Prostate gland (tissue), 2 donors: ENCODE results near the gene SLC15A2. TPM values are rescaled to one million over a fixed set of nuclear protein-coding genes. Genes with fewer than 3 reads are reported as not detected.

ENCODE experiments used
- DNase-seq: peaks from one replicate; pipeline ENCODE4 v3.0.0-alpha.2; 2019; ENCODE audit warnings: low spot score
- H3K27ac ChIP-seq, 2 donors: fragments of 200-600 bp; sonication (generic); 2 replicates each; pipeline ENCODE4 v1.5.1; 2017 to 2019
- H3K27me3 ChIP-seq: fragments of 200-600 bp; sonication (generic); replicated peaks from 2 replicates; pipeline ENCODE4 v1.5.1; 2019; ENCODE audit not compliant: insufficient read depth
- H3K36me3 ChIP-seq, 2 donors: fragments of 200-600 bp; sonication (generic); 1 replicate in 1 of 2; 2 replicates in 1 of 2; pipeline versions ENCODE4 v1.5.1 to v1.8.1; 2017 to 2019
- H3K4me1 ChIP-seq: fragments of 200-600 bp; sonication (generic); replicated peaks from 2 replicates; pipeline ENCODE4 v1.5.1; 2019
- H3K4me3 ChIP-seq, 2 donors: fragments of 200-600 bp; sonication (generic); 2 replicates each; pipeline ENCODE4 v1.5.1; 2017 to 2019
- H3K9me3 ChIP-seq: fragments of 200-600 bp; sonication (generic); 2 replicates; pipeline ENCODE4 v1.5.1; 2017
- POLR2A ChIP-seq: fragments of 450-650 bp; IDR thresholded peaks from one replicate; pipeline ENCODE4 v1.6.1; 2016; ENCODE audit warnings: antibody characterized with exemption, mild to moderate bottlenecking
- POLR2AphosphoS5 ChIP-seq: sonication (generic); formaldehyde crosslinking; IDR thresholded peaks from one replicate; pipeline ENCODE4 v1.6.1; 2017; ENCODE audit warnings: antibody characterized with exemption
- WGBS: methylation state at CpG from one replicate; pipeline ENCODE4 v1.1.5; 2018; 5-methylcytosine and 5-hydroxymethylcytosine counted together
- intact Hi-C: fragments of 100-400 bp; cut with DNase I; formaldehyde crosslinking; loops from one replicate; pipeline ENCODE4 v1.14.2; 2022
- total RNA-seq, 2 donors: library from RNA; depleted of rRNA; stranded (reverse); fragments of >200 nt; gene quantifications; one replicate each; pipeline ENCODE4 v1.1.0, GENCODE V29; 2016
- TF ChIP-seq, protein P1 (sequence below), 4 experiments: fragments of 200-600 bp in 2 of 4; fragments of 450-650 bp in 2 of 4; sonication (generic) in 2 of 4; IDR thresholded peaks; 1 replicate in 3 of 4; 2 replicates in 1 of 4; pipeline ENCODE4 v1.5.1; 2016 to 2019; ENCODE audit warnings: antibody characterized with exemption in 4 of 4, mild to moderate bottlenecking in 2 of 4, moderate library complexity in 2 of 4

SLC15A2 gene
- total RNA-seq, 2 donors from 2014 or later, result 44.1 to 51.1 TPM

DNA sequence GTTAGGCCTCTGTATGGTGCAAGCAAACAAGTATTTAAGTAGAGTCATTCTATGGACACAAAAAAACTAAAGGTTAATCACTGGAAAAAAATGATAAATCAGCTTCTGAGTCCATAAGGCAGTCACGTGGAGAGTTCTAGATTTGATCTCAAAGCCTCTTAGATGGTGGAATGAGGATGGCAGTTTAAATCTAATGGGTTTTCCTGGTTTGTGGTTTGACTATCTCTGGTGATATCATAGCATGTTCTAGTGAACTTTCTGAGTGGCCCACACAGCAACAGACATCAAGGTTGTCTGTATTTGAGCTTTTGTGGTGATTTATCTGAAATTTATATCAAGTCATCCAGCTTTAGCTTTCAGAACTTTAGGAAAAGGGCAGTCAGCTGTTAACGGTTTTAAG is 75.4 kb downstream of the SLC15A2 start:
- H3K9me3 ChIP-seq, result no peaks in the 10 kb centered on the region
- 26% methylated on average over 2 of the region's 2 CpGs for WGBS
- intact Hi-C loops, result no loop called here
- peak overlapping the region; percentile 4 to 62 for H3K27ac ChIP-seq
- TF ChIP-seq POLR2AphosphoS5 (no peak), POLR2A (no peak)
- TF ChIP-seq, protein P1, sequence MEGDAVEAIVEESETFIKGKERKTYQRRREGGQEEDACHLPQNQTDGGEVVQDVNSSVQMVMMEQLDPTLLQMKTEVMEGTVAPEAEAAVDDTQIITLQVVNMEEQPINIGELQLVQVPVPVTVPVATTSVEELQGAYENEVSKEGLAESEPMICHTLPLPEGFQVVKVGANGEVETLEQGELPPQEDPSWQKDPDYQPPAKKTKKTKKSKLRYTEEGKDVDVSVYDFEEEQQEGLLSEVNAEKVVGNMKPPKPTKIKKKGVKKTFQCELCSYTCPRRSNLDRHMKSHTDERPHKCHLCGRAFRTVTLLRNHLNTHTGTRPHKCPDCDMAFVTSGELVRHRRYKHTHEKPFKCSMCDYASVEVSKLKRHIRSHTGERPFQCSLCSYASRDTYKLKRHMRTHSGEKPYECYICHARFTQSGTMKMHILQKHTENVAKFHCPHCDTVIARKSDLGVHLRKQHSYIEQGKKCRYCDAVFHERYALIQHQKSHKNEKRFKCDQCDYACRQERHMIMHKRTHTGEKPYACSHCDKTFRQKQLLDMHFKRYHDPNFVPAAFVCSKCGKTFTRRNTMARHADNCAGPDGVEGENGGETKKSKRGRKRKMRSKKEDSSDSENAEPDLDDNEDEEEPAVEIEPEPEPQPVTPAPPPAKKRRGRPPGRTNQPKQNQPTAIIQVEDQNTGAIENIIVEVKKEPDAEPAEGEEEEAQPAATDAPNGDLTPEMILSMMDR (IDR thresholded peaks at IDR 0.05), result no peak
- H3K4me1 ChIP-seq, result peaks cover 16% of the 10 kb centered on the region
- H3K4me3 ChIP-seq, result no peak overlapping the region
- no peaks in the 10 kb centered on the region for H3K27me3 ChIP-seq
- no peak for DNase-seq
- no peaks in the 10 kb centered on the region for H3K36me3 ChIP-seq

- TF ChIP-seq POLR2A (no peak), POLR2AphosphoS5 (peak; percentile 89)
- TF ChIP-seq, protein P1 (IDR thresholded peaks at IDR 0.05), result no peak
- H3K4me3 ChIP-seq, result no peak overlapping the region
- H3K4me1 ChIP-seq, result peaks cover 16% of the 10 kb centered on the region
- intact Hi-C loops, result no loop called here
- peak overlapping the region; percentile 4 to 62 for H3K27ac ChIP-seq
- no peaks in the 10 kb centered on the region for H3K27me3 ChIP-seq
- no peaks in the 10 kb centered on the region for H3K36me3 ChIP-seq
- 15% methylated on average over 1 of the region's 1 CpG for WGBS
- DNase-seq, result peak; percentile 56
- no peaks in the 10 kb centered on the region for H3K9me3 ChIP-seq
Observed at GRCh38 chr3:121970047-121970446, 75.8 kb downstream of the SLC15A2 start.

GRCh38 chr3:121974601-121975111 is 80.5 kb downstream of the SLC15A2 start:
- TF ChIP-seq POLR2AphosphoS5 (no peak), POLR2A (no peak)
- TF ChIP-seq, protein P1 (IDR thresholded peaks at IDR 0.05), result no peak

DNA sequence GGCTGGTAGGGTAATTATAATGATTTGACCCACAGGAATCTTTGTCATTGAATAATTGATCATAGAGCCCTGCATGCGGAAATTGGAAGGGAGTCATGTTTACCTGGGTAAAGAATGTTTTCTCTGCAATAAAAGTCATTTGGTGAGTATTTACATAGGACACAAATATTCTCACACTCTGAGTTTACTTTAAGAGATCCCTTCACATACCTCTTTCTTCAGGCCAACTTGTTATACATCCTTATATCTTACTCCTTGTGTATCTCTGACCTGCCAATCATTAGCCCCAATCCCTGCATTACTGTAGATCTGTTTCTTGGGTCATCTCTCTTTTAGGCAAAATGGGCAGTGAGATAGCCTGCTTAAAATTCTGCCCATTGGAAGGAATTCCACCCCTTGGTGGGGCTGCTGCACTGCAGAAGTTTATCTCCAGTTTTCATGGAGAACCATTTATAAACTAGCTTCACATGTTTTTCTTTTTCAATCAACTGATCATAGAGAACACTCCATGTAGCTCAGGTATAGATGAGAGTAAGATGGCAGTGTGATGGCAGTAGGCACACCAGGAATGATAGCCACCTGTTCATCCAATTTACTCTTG is 81.6 kb downstream of the SLC15A2 start:
- intact Hi-C loops, result no loop called here
- Histone ChIP-seq H3K27ac (no peak overlapping the region), H3K36me3 (no peaks in the 10 kb centered on the region), H3K27me3 (no peaks in the 10 kb centered on the region), H3K9me3 (no peaks in the 10 kb centered on the region), H3K4me1 (peaks cover 10% of the 10 kb centered on the region), H3K4me3 (no peak overlapping the region)
- TF ChIP-seq, protein P1 (IDR thresholded peaks at IDR 0.05), result peak in 1 of 4 experiments; percentile 4
- TF ChIP-seq POLR2A, result no peak
- TF ChIP-seq POLR2AphosphoS5, result no peak
- no peak for DNase-seq
- WGBS, result 69% methylated on average over 1 of the region's 1 CpG

More at GRCh38 chr3:121974601-121975111, 80.5 kb downstream of the SLC15A2 start:
- no peak overlapping the region for H3K4me3 ChIP-seq
- intact Hi-C loops, result no loop called here
- DNase-seq, result no peak
- WGBS, result 98% methylated on average over 2 of the region's 2 CpGs
- H3K36me3 ChIP-seq, result no peaks in the 10 kb centered on the region
- no peaks in the 10 kb centered on the region for H3K27me3 ChIP-seq
- H3K9me3 ChIP-seq, result no peaks in the 10 kb centered on the region
- no peak overlapping the region for H3K27ac ChIP-seq
- peaks cover 15% of the 10 kb centered on the region for H3K4me1 ChIP-seq

DNA sequence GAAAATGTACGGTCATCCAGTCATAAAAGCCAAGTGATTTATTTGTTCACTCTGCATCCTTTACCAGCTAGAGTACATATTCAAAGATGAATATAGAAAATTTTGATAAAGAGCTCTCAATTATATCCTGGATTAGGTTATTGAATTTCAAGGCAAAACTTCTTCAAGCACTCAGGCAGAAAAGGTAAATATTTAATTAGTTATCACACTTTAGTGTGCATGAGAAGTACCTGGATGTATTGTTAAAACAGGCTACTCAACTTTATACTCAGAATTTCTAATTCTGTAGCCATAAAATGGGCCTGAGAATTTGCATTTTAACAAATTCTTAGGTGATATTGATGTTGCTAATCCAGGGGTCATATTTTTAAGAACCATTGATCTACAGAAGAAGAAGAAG is 82.5 kb downstream of the SLC15A2 start:
- Histone ChIP-seq H3K9me3 (no peaks in the 10 kb centered on the region), H3K27ac (no peak overlapping the region), H3K27me3 (no peaks in the 10 kb centered on the region), H3K4me1 (peaks cover 6% of the 10 kb centered on the region), H3K4me3 (no peak overlapping the region), H3K36me3 (no peaks in the 10 kb centered on the region)
- DNase-seq, result no peak
- TF ChIP-seq POLR2A (no peak), POLR2AphosphoS5 (no peak)
- WGBS, result 79% methylated on average over 1 of the region's 1 CpG
- intact Hi-C loops, result no loop called here
